OCI-LY1 (cell line): Measurements from ENCODE around the gene PLXNA3.

ENCODE experiments used
- CTCF ChIP-seq: fragments of 200-600 bp; sonication (generic), shearing (Covaris generic); IDR thresholded peaks from 2 replicates; pipeline ENCODE4 v1.5.1; 2017; ENCODE audit warnings: mild to moderate bottlenecking, antibody characterized with exemption, low read length, moderate library complexity, mixed read lengths
- EZH2 ChIP-seq: fragments of 200-600 bp; sonication (generic), shearing (Covaris generic); IDR thresholded peaks from 2 replicates; pipeline ENCODE4 v1.8.0; 2017; ENCODE audit warnings: borderline replicate concordance, mixed run types, mild to moderate bottlenecking, antibody characterized with exemption, low read length, moderate library complexity, mixed read lengths

DNA sequence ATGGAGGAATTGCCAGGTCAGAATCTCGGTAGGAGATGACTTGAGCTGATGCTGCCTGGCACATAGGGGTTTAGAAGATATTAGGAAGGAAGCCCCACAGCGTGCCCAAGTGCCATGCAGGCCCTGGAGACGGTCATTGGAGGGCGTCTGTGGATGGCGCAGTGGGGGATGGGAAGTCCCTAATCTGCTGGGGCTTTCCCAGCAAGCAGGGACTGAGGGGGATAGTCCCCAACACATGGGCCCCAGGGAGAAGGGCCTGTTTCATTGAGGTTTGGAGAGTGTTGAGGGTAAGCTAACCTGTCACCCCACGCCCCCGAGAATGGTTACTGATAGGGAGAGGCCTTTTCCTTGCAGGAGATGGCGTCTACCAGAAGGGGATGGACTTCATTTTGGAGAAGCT, 38.9 kb upstream of the PLXNA3 start:
- no peak for TF ChIP-seq CTCF
- TF ChIP-seq EZH2 = no peak
